Tibial nerve (tissue), 4 donors: ENCODE data around the gene BAIAP2L2.
"Not testable (repeated sequence)": the region's sequence is repeated elsewhere in the genome, so short reads cannot be mapped to it uniquely, and the experiment has no call there.

Source experiments
- EP300 ChIP-seq, 2 donors: sonication (generic); formaldehyde crosslinking; IDR thresholded peaks; one replicate each; pipeline ENCODE4 v1.6.1; 2017; ENCODE audit warnings: antibody characterized with exemption in 2 of 2, mild to moderate bottlenecking in 1 of 2
- POLR2A ChIP-seq, 2 donors: fragments of 450-650 bp; IDR thresholded peaks; one replicate each; pipeline ENCODE4 v1.6.1; 2017; ENCODE audit warnings: antibody characterized with exemption in 2 of 2, mild to moderate bottlenecking in 2 of 2, moderate library complexity in 2 of 2
- TF ChIP-seq, protein P1 (sequence below), 5 experiments: fragments of 200-600 bp in 3 of 5; fragments of 450-650 bp in 2 of 5; sonication (generic) in 3 of 5; IDR thresholded peaks; one replicate each; pipeline ENCODE4 v1.5.1; 2016 to 2019; ENCODE audit warnings: antibody characterized with exemption in 5 of 5, mild to moderate bottlenecking in 3 of 5, moderate library complexity in 2 of 5

DNA sequence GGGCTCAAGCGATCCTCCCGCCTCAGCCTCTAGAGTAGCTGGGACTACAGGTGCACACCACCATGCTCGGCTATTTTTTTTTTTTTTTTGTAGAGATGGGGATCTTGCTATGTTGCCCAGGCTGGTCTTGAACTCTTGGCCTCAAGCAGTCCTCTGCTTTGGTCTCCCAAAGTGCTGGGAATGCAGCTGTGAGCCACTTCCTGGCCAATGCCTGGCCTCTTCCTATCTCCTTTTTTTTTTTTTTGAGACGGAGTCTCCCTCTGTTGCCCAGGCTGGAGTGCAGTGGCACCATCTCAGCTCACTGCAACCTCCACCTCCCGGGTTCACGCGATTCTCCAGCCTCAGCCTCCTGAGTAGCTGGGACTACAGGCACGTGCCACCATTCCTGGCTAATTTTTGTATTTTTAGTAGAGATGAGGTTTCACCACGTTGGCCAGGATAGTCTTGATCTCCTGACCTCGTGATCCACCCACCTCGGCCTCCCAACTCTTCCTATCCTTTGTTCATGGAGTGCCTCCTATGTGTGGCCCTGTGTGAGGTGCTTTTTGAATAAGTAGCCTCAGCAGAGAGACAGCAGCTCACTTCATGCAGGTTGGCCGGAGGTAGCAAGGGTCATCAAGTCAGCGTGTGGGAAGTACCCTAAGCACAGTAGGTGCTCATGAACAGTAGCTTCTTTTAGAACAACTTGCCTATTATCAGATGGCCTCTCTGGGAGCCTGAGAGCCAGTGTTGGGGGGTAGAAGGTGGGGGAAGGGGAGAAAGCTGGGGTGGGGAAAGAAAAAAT is 72.9 kb downstream of the BAIAP2L2 start:
- TF ChIP-seq, protein P1, sequence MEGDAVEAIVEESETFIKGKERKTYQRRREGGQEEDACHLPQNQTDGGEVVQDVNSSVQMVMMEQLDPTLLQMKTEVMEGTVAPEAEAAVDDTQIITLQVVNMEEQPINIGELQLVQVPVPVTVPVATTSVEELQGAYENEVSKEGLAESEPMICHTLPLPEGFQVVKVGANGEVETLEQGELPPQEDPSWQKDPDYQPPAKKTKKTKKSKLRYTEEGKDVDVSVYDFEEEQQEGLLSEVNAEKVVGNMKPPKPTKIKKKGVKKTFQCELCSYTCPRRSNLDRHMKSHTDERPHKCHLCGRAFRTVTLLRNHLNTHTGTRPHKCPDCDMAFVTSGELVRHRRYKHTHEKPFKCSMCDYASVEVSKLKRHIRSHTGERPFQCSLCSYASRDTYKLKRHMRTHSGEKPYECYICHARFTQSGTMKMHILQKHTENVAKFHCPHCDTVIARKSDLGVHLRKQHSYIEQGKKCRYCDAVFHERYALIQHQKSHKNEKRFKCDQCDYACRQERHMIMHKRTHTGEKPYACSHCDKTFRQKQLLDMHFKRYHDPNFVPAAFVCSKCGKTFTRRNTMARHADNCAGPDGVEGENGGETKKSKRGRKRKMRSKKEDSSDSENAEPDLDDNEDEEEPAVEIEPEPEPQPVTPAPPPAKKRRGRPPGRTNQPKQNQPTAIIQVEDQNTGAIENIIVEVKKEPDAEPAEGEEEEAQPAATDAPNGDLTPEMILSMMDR (IDR thresholded peaks at IDR 0.05): not testable (repeated sequence)
- TF ChIP-seq POLR2A, EP300 (IDR thresholded peaks at IDR 0.05): not testable (repeated sequence)
